Hepatic stellate cell (primary cell): Measurements from ENCODE around the gene GTF3C1.

Experiments
- DNase-seq: peaks from one replicate; pipeline ENCODE4 v3.0.0; 2011; ENCODE audit warnings: low spot score

GTF3C1 gene

GRCh38 chr16:27558932-27559331 is 9.2 kb upstream of the GTF3C1 start:
- no peak for DNase-seq

GRCh38 chr16:27558434-27558833 is 8.7 kb upstream of the GTF3C1 start:
- DNase-seq: no peak

- DNase-seq: no peak
These were observed 6.8 kb upstream of the GTF3C1 start for GRCh38 chr16:27556471-27556870.

GRCh38 chr16:27551036-27551435 is 1.3 kb upstream of the GTF3C1 start:
- peak; percentile 34 for DNase-seq

GRCh38 chr16:27550582-27550920 is 838 bp upstream of the GTF3C1 start:
- DNase-seq: no peak

GRCh38 chr16:27549464-27549745 is 308 bp downstream of the GTF3C1 start:
- DNase-seq: peak; percentile 49

- DNase-seq: no peak
These were observed 1.9 kb downstream of the GTF3C1 start for GRCh38 chr16:27547851-27548250.

- DNase-seq: peak; percentile 64
These were observed 2.6 kb downstream of the GTF3C1 start for GRCh38 chr16:27547134-27547533.

- no peak for DNase-seq
These were observed 5.0 kb downstream of the GTF3C1 start for GRCh38 chr16:27544671-27545070.

- DNase-seq: no peak
These were observed 5.9 kb downstream of the GTF3C1 start for GRCh38 chr16:27543801-27544200.

- no peak for DNase-seq
These were observed 10.1 kb downstream of the GTF3C1 start for GRCh38 chr16:27539636-27540035.

GRCh38 chr16:27539120-27539519 is 10.6 kb downstream of the GTF3C1 start:
- no peak for DNase-seq

- no peak for DNase-seq
These were observed 11.2 kb downstream of the GTF3C1 start for GRCh38 chr16:27538528-27538927.

- DNase-seq: no peak
These were observed 15.5 kb downstream of the GTF3C1 start for GRCh38 chr16:27534256-27534655.

GRCh38 chr16:27531826-27532800 is 17.6 kb downstream of the GTF3C1 start:
- no peak for DNase-seq

- no peak for DNase-seq
These were observed 18.5 kb downstream of the GTF3C1 start for GRCh38 chr16:27531186-27531585.

GRCh38 chr16:27529962-27530361 is 19.8 kb downstream of the GTF3C1 start:
- peak; percentile 61 for DNase-seq

GRCh38 chr16:27528294-27528693 is 21.4 kb downstream of the GTF3C1 start:
- no peak for DNase-seq

GRCh38 chr16:27526180-27526579 is 23.5 kb downstream of the GTF3C1 start:
- no peak for DNase-seq

GRCh38 chr16:27522173-27522707 is 27.5 kb downstream of the GTF3C1 start:
- DNase-seq: no peak

GRCh38 chr16:27520982-27521673 is 28.6 kb downstream of the GTF3C1 start:
- DNase-seq: peak; percentile 74

GRCh38 chr16:27518226-27518625 is 31.5 kb downstream of the GTF3C1 start:
- DNase-seq: no peak

GRCh38 chr16:27517664-27518063 is 32.0 kb downstream of the GTF3C1 start:
- DNase-seq: no peak
